ENCODE data around the gene ATXN7L3. TPM values are rescaled to one million over a fixed set of nuclear protein-coding genes. Genes with fewer than 3 reads are reported as not detected.
A peak's percentile ranks its signal among the peaks of the same experiment; 100 is the strongest.

The ATXN7L3 gene
- polyA plus RNA-seq, 2 donors = 32.9 to 44.3 TPM

- Histone ChIP-seq H3K36me3 (ENCODE audit: control insufficient read depth in 2 of 2, insufficient read depth in 2 of 2, low read length in 1 of 2) (peaks cover 18 to 67% of the 10 kb centered on the region in 2 donors), H3K27ac (ENCODE audit: low read depth in 2 of 2, low read length in 1 of 2) (no peak overlapping the region), H3K27me3 (ENCODE audit: control insufficient read depth in 1 of 2, insufficient read depth in 2 of 2, low read length in 2 of 2) (no peaks in the 10 kb centered on the region), H3K4me3 (ENCODE audit: low read depth in 1 of 2, low read length in 2 of 2) (no peak overlapping the region), H3K9me3 (ENCODE audit: control insufficient read depth in 2 of 2, insufficient read depth in 1 of 2, low read depth in 1 of 2, low read length in 1 of 2) (no peaks in the 10 kb centered on the region), H3K4me1 (ENCODE audit: control insufficient read depth in 2 of 2, insufficient read depth in 2 of 2, low read length in 1 of 2) (peaks cover 0 to 12% of the 10 kb centered on the region in 2 donors)
- WGBS, 2 donors = 68 to 69% methylated on average over 30 to 31 of the region's 31 CpGs
Measured at GRCh38 chr17:44212507-44213402, 13.1 kb upstream of the ATXN7L3 start.

- peak overlapping the region in 1 of 2 donors; percentile 9 for H3K27ac ChIP-seq (ENCODE audit: low read depth in 2 of 2, low read length in 1 of 2)
- H3K27me3 ChIP-seq (ENCODE audit: control insufficient read depth in 1 of 2, insufficient read depth in 2 of 2, low read length in 2 of 2) = no peaks in the 10 kb centered on the region
- no peak overlapping the region for H3K4me3 ChIP-seq (ENCODE audit: low read depth in 1 of 2, low read length in 2 of 2)
- peaks cover 0 to 7% of the 10 kb centered on the region in 2 donors for H3K4me1 ChIP-seq (ENCODE audit: control insufficient read depth in 2 of 2, insufficient read depth in 2 of 2, low read length in 1 of 2)
- peaks cover 18 to 71% of the 10 kb centered on the region in 2 donors for H3K36me3 ChIP-seq (ENCODE audit: control insufficient read depth in 2 of 2, insufficient read depth in 2 of 2, low read length in 1 of 2)
- no peaks in the 10 kb centered on the region for H3K9me3 ChIP-seq (ENCODE audit: control insufficient read depth in 2 of 2, insufficient read depth in 1 of 2, low read depth in 1 of 2, low read length in 1 of 2)
- WGBS, 2 donors = 88 to 89% methylated on average over 27 to 30 of the region's 30 CpGs
Measured at GRCh38 chr17:44211281-44212265, 11.9 kb upstream of the ATXN7L3 start.

- H3K27me3 ChIP-seq (ENCODE audit: control insufficient read depth in 1 of 2, insufficient read depth in 2 of 2, low read length in 2 of 2) = no peaks in the 10 kb centered on the region
- no peak overlapping the region for H3K4me3 ChIP-seq (ENCODE audit: low read depth in 1 of 2, low read length in 2 of 2)
- peaks cover 10 to 62% of the 10 kb centered on the region in 2 donors for H3K36me3 ChIP-seq (ENCODE audit: control insufficient read depth in 2 of 2, insufficient read depth in 2 of 2, low read length in 1 of 2)
- peaks cover 0 to 6% of the 10 kb centered on the region in 2 donors for H3K4me1 ChIP-seq (ENCODE audit: control insufficient read depth in 2 of 2, insufficient read depth in 2 of 2, low read length in 1 of 2)
- H3K27ac ChIP-seq (ENCODE audit: low read depth in 2 of 2, low read length in 1 of 2) = peak overlapping the region; percentile 36 to 45
- H3K9me3 ChIP-seq (ENCODE audit: control insufficient read depth in 2 of 2, insufficient read depth in 1 of 2, low read depth in 1 of 2, low read length in 1 of 2) = no peaks in the 10 kb centered on the region
- WGBS, 2 donors = 33 to 35% methylated on average over 58 to 64 of the region's 64 CpGs
Measured at GRCh38 chr17:44210342-44211192, 10.9 kb upstream of the ATXN7L3 start.

GRCh38 chr17:44209786-44210341, 10.2 kb upstream of the ATXN7L3 start:
- no peak overlapping the region for H3K4me3 ChIP-seq (ENCODE audit: low read depth in 1 of 2, low read length in 2 of 2)
- WGBS, 2 donors = 67 to 70% methylated on average over 11 of the region's 11 CpGs
- peaks cover 10 to 56% of the 10 kb centered on the region in 2 donors for H3K36me3 ChIP-seq (ENCODE audit: control insufficient read depth in 2 of 2, insufficient read depth in 2 of 2, low read length in 1 of 2)
- no peaks in the 10 kb centered on the region for H3K27me3 ChIP-seq (ENCODE audit: control insufficient read depth in 1 of 2, insufficient read depth in 2 of 2, low read length in 2 of 2)
- H3K4me1 ChIP-seq (ENCODE audit: control insufficient read depth in 2 of 2, insufficient read depth in 2 of 2, low read length in 1 of 2) = peaks cover 0 to 6% of the 10 kb centered on the region in 2 donors
- H3K27ac ChIP-seq (ENCODE audit: low read depth in 2 of 2, low read length in 1 of 2) = peak overlapping the region in 1 of 2 donors; percentile 36
- no peaks in the 10 kb centered on the region for H3K9me3 ChIP-seq (ENCODE audit: control insufficient read depth in 2 of 2, insufficient read depth in 1 of 2, low read depth in 1 of 2, low read length in 1 of 2)

GRCh38 chr17:44207743-44208142, 8.1 kb upstream of the ATXN7L3 start:
- 79 to 80% methylated on average over 5 of the region's 5 CpGs for WGBS, 2 donors
- Histone ChIP-seq H3K27ac (ENCODE audit: low read depth in 2 of 2, low read length in 1 of 2) (no peak overlapping the region), H3K4me3 (ENCODE audit: low read depth in 1 of 2, low read length in 2 of 2) (no peak overlapping the region), H3K9me3 (ENCODE audit: control insufficient read depth in 2 of 2, insufficient read depth in 1 of 2, low read depth in 1 of 2, low read length in 1 of 2) (no peaks in the 10 kb centered on the region), H3K4me1 (ENCODE audit: control insufficient read depth in 2 of 2, insufficient read depth in 2 of 2, low read length in 1 of 2) (peaks cover 0 to 19% of the 10 kb centered on the region in 2 donors), H3K27me3 (ENCODE audit: control insufficient read depth in 1 of 2, insufficient read depth in 2 of 2, low read length in 2 of 2) (no peaks in the 10 kb centered on the region), H3K36me3 (ENCODE audit: control insufficient read depth in 2 of 2, insufficient read depth in 2 of 2, low read length in 1 of 2) (peaks cover 10 to 44% of the 10 kb centered on the region in 2 donors)

GRCh38 chr17:44207319-44207718, 7.6 kb upstream of the ATXN7L3 start:
- no peak overlapping the region for H3K27ac ChIP-seq (ENCODE audit: low read depth in 2 of 2, low read length in 1 of 2)
- H3K9me3 ChIP-seq (ENCODE audit: control insufficient read depth in 2 of 2, insufficient read depth in 1 of 2, low read depth in 1 of 2, low read length in 1 of 2) = no peaks in the 10 kb centered on the region
- H3K4me1 ChIP-seq (ENCODE audit: control insufficient read depth in 2 of 2, insufficient read depth in 2 of 2, low read length in 1 of 2) = peaks cover 0 to 20% of the 10 kb centered on the region in 2 donors
- peaks cover 10 to 42% of the 10 kb centered on the region in 2 donors for H3K36me3 ChIP-seq (ENCODE audit: control insufficient read depth in 2 of 2, insufficient read depth in 2 of 2, low read length in 1 of 2)
- H3K4me3 ChIP-seq (ENCODE audit: low read depth in 1 of 2, low read length in 2 of 2) = no peak overlapping the region
- H3K27me3 ChIP-seq (ENCODE audit: control insufficient read depth in 1 of 2, insufficient read depth in 2 of 2, low read length in 2 of 2) = no peaks in the 10 kb centered on the region
- WGBS, 2 donors = 84% methylated on average over 17 of the region's 17 CpGs

- Histone ChIP-seq H3K9me3 (ENCODE audit: control insufficient read depth in 2 of 2, insufficient read depth in 1 of 2, low read depth in 1 of 2, low read length in 1 of 2) (no peaks in the 10 kb centered on the region), H3K4me3 (ENCODE audit: low read depth in 1 of 2, low read length in 2 of 2) (no peak overlapping the region), H3K4me1 (ENCODE audit: control insufficient read depth in 2 of 2, insufficient read depth in 2 of 2, low read length in 1 of 2) (peaks cover 0 to 20% of the 10 kb centered on the region in 2 donors), H3K27ac (ENCODE audit: low read depth in 2 of 2, low read length in 1 of 2) (no peak overlapping the region), H3K27me3 (ENCODE audit: control insufficient read depth in 1 of 2, insufficient read depth in 2 of 2, low read length in 2 of 2) (no peaks in the 10 kb centered on the region), H3K36me3 (ENCODE audit: control insufficient read depth in 2 of 2, insufficient read depth in 2 of 2, low read length in 1 of 2) (peaks cover 10 to 41% of the 10 kb centered on the region in 2 donors)
- 83 to 85% methylated on average over 6 of the region's 6 CpGs for WGBS, 2 donors
Measured at GRCh38 chr17:44206825-44207155, 7.1 kb upstream of the ATXN7L3 start.

GRCh38 chr17:44205962-44206824, 6.5 kb upstream of the ATXN7L3 start:
- Histone ChIP-seq H3K4me3 (ENCODE audit: low read depth in 1 of 2, low read length in 2 of 2) (no peak overlapping the region), H3K9me3 (ENCODE audit: control insufficient read depth in 2 of 2, insufficient read depth in 1 of 2, low read depth in 1 of 2, low read length in 1 of 2) (no peaks in the 10 kb centered on the region), H3K27ac (ENCODE audit: low read depth in 2 of 2, low read length in 1 of 2) (no peak overlapping the region), H3K4me1 (ENCODE audit: control insufficient read depth in 2 of 2, insufficient read depth in 2 of 2, low read length in 1 of 2) (peaks cover 0 to 20% of the 10 kb centered on the region in 2 donors), H3K27me3 (ENCODE audit: control insufficient read depth in 1 of 2, insufficient read depth in 2 of 2, low read length in 2 of 2) (no peaks in the 10 kb centered on the region), H3K36me3 (ENCODE audit: control insufficient read depth in 2 of 2, insufficient read depth in 2 of 2, low read length in 1 of 2) (peaks cover 10 to 35% of the 10 kb centered on the region in 2 donors)
- 47 to 53% methylated on average over 13 of the region's 13 CpGs for WGBS, 2 donors

All from esophagus (tissue), 2 donors.